Stomach (tissue), 4 donors: ENCODE measurements around the gene TNNI3K.

ENCODE experiments used
- CTCF ChIP-seq, 7 experiments: fragments of 450-650 bp in 4 of 7; fragments of 200-600 bp in 3 of 7; sonication (generic) in 3 of 7; IDR thresholded peaks; one replicate each; pipeline ENCODE4 v1.5.1; 2016 to 2019; ENCODE audit warnings: antibody characterized with exemption in 7 of 7, control low read depth in 2 of 7, mild to moderate bottlenecking in 1 of 7
- EP300 ChIP-seq: sonication (generic); formaldehyde crosslinking; IDR thresholded peaks from one replicate; pipeline ENCODE4 v1.6.1; 2017; ENCODE audit warnings: antibody characterized with exemption
- POLR2A ChIP-seq, 4 donors: fragments of 450-650 bp; IDR thresholded peaks; one replicate each; pipeline ENCODE4 v1.6.1; 2016; ENCODE audit warnings: antibody characterized with exemption in 4 of 4, control low read depth in 2 of 4, mild to moderate bottlenecking in 1 of 4, moderate library complexity in 1 of 4

GRCh38 chr1:74427681-74428080, 192.5 kb downstream of the TNNI3K start:
- TF ChIP-seq EP300 (no peak), POLR2A (IDR thresholded peaks at IDR 0.05) (no peak), CTCF (IDR thresholded peaks at IDR 0.05) (no peak)
